Choroid plexus epithelial cell (primary cell): ENCODE measurements around the gene TMEM53.

Source experiments
- DNase-seq: peaks from one replicate; pipeline ENCODE4 v3.0.0-alpha.2; 2010; ENCODE audit warnings: low read depth
- H3K4me3 ChIP-seq: 2 replicates; pipeline ENCODE4 v1.5.1; 2011; ENCODE audit warnings: low read depth, mild to moderate bottlenecking, control low read depth, low read length, moderate library complexity
- CTCF ChIP-seq: conservative IDR thresholded peaks from 2 replicates; pipeline ENCODE4 v1.5.1; 2011; ENCODE audit warnings: low read depth, mild to moderate bottlenecking, control low read depth, inconsistent platforms, low read length, moderate library complexity

The TMEM53 gene

GRCh38 chr1:44698138-44698537 lies 23.9 kb upstream of the TMEM53 start:
- no peak overlapping the region for H3K4me3 ChIP-seq
- no peak for DNase-seq
- no peak for TF ChIP-seq CTCF

DNA sequence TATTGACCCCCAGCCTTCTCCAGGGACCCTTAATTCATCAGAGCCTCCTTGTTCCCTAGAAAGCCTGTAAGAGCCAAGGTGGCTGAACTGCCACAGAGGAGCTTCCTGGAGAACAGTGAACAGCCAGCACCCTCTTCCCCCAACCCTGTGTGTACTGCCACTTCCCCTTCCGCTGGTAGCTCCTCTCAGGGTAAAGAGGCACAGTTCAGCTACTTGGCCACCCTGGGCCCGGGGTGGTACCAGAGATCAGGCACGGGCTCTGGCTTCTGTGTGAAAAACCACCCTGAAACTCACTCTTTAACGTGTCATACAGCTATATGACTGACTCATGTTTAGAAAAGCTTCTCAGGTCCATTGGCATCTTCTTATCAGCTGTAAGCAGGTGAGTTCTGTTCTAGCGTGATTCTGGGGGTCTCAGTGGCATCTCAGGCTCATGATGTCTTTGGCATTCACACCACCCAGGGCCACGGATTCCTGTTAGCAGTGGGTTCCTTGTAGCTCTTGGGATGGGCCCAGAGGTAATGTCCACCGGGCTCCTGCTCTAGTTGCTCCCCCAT lies 22.6 kb upstream of the TMEM53 start:
- no peak overlapping the region for H3K4me3 ChIP-seq
- no peak for DNase-seq
- no peak for TF ChIP-seq CTCF

DNA sequence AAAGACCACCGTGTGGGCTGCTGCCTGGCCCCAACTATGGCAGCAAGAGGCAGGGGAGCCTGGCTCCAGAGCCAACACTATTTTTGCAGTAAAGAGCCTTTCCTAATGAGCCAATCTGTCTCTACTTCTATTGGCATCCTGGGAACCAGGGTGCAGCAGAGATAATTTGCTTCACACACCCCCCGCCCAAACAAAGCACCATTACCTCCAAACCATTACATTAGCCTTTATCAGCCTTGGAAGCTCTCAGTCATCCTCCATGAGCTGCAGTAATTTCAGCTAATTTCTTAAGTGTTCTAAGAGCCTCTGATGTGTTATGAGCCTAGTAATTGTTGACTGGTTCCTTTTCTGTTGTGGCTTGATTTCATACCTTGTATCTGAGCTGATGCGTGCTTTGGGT lies 21.8 kb upstream of the TMEM53 start:
- no peak for DNase-seq
- H3K4me3 ChIP-seq: no peak overlapping the region
- TF ChIP-seq CTCF: no peak

GRCh38 chr1:44695671-44696070 lies 21.4 kb upstream of the TMEM53 start:
- TF ChIP-seq CTCF: no peak

DNA sequence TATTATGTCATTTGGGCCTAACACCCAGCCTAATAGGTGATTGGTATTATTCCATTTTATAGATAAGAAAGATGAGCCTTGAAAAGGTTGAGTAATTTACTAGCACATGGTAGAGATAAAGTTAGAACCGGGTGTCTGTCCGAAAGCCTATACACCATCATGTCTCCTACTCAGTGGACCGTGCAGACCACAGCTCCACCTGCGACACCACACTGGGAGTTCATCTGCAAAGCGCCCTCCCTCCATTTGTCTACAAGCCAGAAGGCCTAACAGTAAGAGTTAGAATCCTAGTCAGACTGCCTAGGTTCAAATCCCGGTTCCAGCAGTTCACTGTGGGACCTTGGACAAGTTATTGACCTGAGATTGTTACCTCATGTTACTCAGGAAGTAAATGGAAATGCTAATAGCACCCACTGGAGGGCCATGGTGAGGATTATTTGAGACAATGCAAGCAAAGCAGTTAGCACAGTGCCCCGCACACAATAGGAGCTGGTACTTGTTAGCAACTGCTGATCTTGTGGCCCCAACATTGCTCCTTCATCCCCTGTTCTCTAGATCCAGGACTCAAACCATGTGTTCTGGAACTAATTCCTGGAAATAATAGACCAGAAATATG lies 20.7 kb upstream of the TMEM53 start:
- no peak for TF ChIP-seq CTCF
- H3K4me3 ChIP-seq: no peak overlapping the region
- no peak for DNase-seq

More at GRCh38 chr1:44695671-44696070, 21.4 kb upstream of the TMEM53 start:
- H3K4me3 ChIP-seq: no peak overlapping the region
- DNase-seq: no peak

DNA sequence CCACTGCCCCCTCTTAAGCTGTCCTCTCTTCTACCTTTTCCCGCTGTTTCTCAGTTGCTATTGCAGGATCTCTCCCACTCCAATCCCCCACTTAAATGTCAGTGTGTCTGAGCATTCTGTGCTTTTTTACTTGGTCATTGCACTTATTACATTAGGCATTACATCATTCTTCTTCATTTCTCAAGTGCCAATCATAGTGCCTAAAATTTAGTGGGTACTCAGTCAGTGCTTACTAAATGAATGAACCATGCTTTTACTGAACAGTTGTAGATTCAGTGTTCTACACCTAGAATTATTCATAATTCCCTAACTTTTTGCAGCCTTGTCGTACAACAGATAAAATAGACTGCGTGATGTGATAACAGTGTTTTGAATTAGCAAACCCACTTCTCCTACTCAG lies 19.6 kb upstream of the TMEM53 start:
- no peak overlapping the region for H3K4me3 ChIP-seq
- no peak for DNase-seq
- TF ChIP-seq CTCF: no peak

DNA sequence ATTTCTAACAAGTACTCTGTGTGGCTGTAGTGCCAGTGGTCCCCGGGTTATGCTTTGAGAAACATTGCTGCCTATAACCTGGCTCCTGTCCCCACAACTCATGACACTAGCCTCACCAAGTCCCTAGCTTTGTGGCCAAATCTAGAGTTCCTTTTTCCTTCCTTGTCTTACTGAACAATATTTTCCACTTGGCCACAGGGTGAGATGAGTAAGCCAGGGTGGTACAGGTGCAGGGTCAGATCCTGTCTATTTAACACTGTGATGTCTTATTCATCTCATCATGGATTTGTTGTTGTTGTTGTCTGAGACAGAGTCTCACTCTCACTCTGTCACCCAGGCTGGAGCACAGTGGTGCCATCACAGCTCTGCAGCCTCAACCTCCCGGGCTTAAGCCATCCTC lies 18.9 kb upstream of the TMEM53 start:
- DNase-seq: no peak
- no peak overlapping the region for H3K4me3 ChIP-seq
- TF ChIP-seq CTCF: no peak
